Measurements from ENCODE around the gene SLITRK5.
A peak's percentile ranks its signal among the peaks of the same experiment; 100 is the strongest.

SLITRK5 gene

GRCh38 chr13:87671031-87671752 lies at the start of gene SLITRK5:
Gene SLITRK5 (plus strand): TSS chr13:87671371. CDS start chr13:87675389, 4,018 bp downstream.
- TF ChIP-seq CTCF (IDR thresholded peaks at IDR 0.05; ENCODE audit: control insufficient read depth, extremely low read depth, insufficient read depth), result peak; percentile 77
- DNase-seq (ENCODE audit: low read depth), result no peak
- peak within 1 kb of the TSS; percentile 32 for H3K4me3 ChIP-seq (ENCODE audit: low read depth, low read length)

- no peak for TF ChIP-seq CTCF (IDR thresholded peaks at IDR 0.05; ENCODE audit: control insufficient read depth, extremely low read depth, insufficient read depth)
- DNase-seq (ENCODE audit: low read depth), result no peak
- no peak overlapping the region for H3K4me3 ChIP-seq (ENCODE audit: low read depth, low read length)
These were observed 48.2 kb upstream of the SLITRK5 start for GRCh38 chr13:87622971-87623370.

GRCh38 chr13:87656306-87656705 lies 14.9 kb upstream of the SLITRK5 start:
- TF ChIP-seq CTCF (IDR thresholded peaks at IDR 0.05; ENCODE audit: control insufficient read depth, extremely low read depth, insufficient read depth), result no peak
- no peak for DNase-seq (ENCODE audit: low read depth)
- H3K4me3 ChIP-seq (ENCODE audit: low read depth, low read length), result no peak overlapping the region

GRCh38 chr13:87661471-87661870 lies 9.7 kb upstream of the SLITRK5 start:
- TF ChIP-seq CTCF (IDR thresholded peaks at IDR 0.05; ENCODE audit: control insufficient read depth, extremely low read depth, insufficient read depth), result no peak
- no peak overlapping the region for H3K4me3 ChIP-seq (ENCODE audit: low read depth, low read length)
- no peak for DNase-seq (ENCODE audit: low read depth)

GRCh38 chr13:87666831-87667230 lies 4.3 kb upstream of the SLITRK5 start:
- no peak for TF ChIP-seq CTCF (IDR thresholded peaks at IDR 0.05; ENCODE audit: control insufficient read depth, extremely low read depth, insufficient read depth)
- DNase-seq (ENCODE audit: low read depth), result no peak
- no peak overlapping the region for H3K4me3 ChIP-seq (ENCODE audit: low read depth, low read length)

GRCh38 chr13:87667686-87668085 lies 3.5 kb upstream of the SLITRK5 start:
- no peak for TF ChIP-seq CTCF (IDR thresholded peaks at IDR 0.05; ENCODE audit: control insufficient read depth, extremely low read depth, insufficient read depth)
- DNase-seq (ENCODE audit: low read depth), result no peak
- H3K4me3 ChIP-seq (ENCODE audit: low read depth, low read length), result no peak overlapping the region

Measured in LNCaP clone FGC (cell line).